Subcutaneous abdominal adipose tissue (tissue), 5 donors: ENCODE results near the gene CHTOP.
"Not testable (repeated sequence)": the region's sequence is repeated elsewhere in the genome, so short reads cannot be mapped to it uniquely, and the experiment has no call there.

ENCODE experiments used
- H3K27ac ChIP-seq: one replicate; pipeline ENCODE4 v1.7.0; 2013; ENCODE audit warnings: low read depth, mild to moderate bottlenecking, inconsistent platforms, low read length, moderate library complexity
- H3K27me3 ChIP-seq, 5 donors: one replicate each; pipeline ENCODE4 v1.7.0; 2013; ENCODE audit warnings: low read length in 5 of 5, inconsistent platforms in 1 of 5; ENCODE audit not compliant: control insufficient read depth in 5 of 5, insufficient read depth in 4 of 5
- H3K36me3 ChIP-seq, 5 donors: one replicate each; pipeline ENCODE4 v1.7.0; 2013; ENCODE audit warnings: low read length in 5 of 5; ENCODE audit not compliant: control insufficient read depth in 5 of 5, insufficient read depth in 5 of 5
- H3K4me1 ChIP-seq, 5 donors: one replicate each; pipeline ENCODE4 v1.7.0; 2013; ENCODE audit warnings: low read length in 5 of 5, mild to moderate bottlenecking in 3 of 5, moderate library complexity in 1 of 5; ENCODE audit not compliant: control insufficient read depth in 5 of 5, insufficient read depth in 5 of 5
- H3K4me3 ChIP-seq, 5 donors: one replicate each; pipeline ENCODE4 v1.7.0; 2013; ENCODE audit warnings: low read length in 5 of 5, low read depth in 1 of 5
- H3K9ac ChIP-seq, 5 donors: one replicate each; pipeline ENCODE4 v1.7.0; 2013; ENCODE audit warnings: low read length in 5 of 5, mild to moderate bottlenecking in 4 of 5, moderate library complexity in 3 of 5
- H3K9me3 ChIP-seq, 5 donors: one replicate each; pipeline ENCODE4 v1.7.0; 2013; ENCODE audit warnings: low read length in 5 of 5; ENCODE audit not compliant: control insufficient read depth in 5 of 5
- donor health status: healthy.
- donor health status: healthy.
- donor health status: healthy.
- donor health status: healthy.
- donor health status: healthy.

The CHTOP gene

DNA sequence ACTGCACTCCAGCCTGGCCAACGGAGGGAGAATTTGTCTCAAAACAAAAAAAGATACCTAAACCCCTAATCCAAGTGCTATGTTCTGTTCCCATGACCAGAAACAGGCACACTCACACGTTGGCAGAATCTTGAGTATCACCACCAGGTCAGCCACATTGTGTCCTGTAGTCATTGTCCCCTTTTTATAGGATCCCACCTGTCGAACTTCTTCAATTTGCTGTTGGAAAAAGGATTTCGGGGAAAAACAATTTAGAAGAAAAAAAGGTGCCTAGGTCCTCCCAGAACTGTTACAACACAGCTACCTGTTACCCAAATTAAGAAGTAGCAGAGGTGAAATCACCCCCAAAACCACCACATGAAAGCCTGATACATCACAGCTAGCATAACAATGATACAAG is 33.6 kb downstream of the CHTOP start:
- H3K9ac ChIP-seq: no peak overlapping the region
- H3K4me3 ChIP-seq: no peak overlapping the region
- H3K27ac ChIP-seq: no peak overlapping the region
- H3K4me1 ChIP-seq: peaks cover 2 to 20% (median 18%) of the 10 kb centered on the region in 5 donors
- peaks cover 34 to 68% (median 67%) of the 10 kb centered on the region in 5 donors for H3K36me3 ChIP-seq
- H3K9me3 ChIP-seq: no peaks in the 10 kb centered on the region
- no peaks in the 10 kb centered on the region for H3K27me3 ChIP-seq

GRCh38 chr1:153668672-153669071 is 34.8 kb downstream of the CHTOP start:
- H3K9me3 ChIP-seq, H3K9ac ChIP-seq, H3K4me3 ChIP-seq, H3K27ac ChIP-seq, H3K27me3 ChIP-seq: not testable (repeated sequence)
- peaks cover 2 to 20% (median 18%) of the 10 kb centered on the region in 5 donors for H3K4me1 ChIP-seq
- H3K36me3 ChIP-seq: peaks cover 27 to 56% (median 55%) of the 10 kb centered on the region in 5 donors

DNA sequence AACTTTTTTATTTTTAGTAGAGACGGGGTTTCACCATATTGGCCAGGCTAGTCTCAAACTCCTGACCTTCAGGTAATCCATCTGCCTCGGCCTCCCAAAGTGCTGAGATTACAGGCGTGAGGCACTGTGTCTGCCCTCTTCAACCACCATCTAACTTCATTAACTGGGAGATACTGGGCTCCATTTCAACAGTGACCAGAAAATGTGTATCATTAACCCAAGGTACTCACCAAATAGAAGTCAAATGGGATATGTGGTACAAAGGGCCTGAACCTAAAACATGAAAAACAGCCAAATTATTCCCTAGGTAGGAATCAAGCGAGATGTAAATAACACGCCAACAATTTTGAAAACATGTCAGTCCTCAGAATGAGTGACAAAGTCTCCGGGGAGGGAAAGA is 35.7 kb downstream of the CHTOP start:
- H3K4me1 ChIP-seq: peaks cover 2 to 20% (median 18%) of the 10 kb centered on the region in 5 donors
- H3K27ac ChIP-seq: peak overlapping the region; percentile 92
- H3K4me3 ChIP-seq: peak overlapping the region; percentile 73 to 94 (median 88)
- H3K36me3 ChIP-seq: peaks cover 21 to 47% (median 46%) of the 10 kb centered on the region in 5 donors
- H3K27me3 ChIP-seq: no peaks in the 10 kb centered on the region
- H3K9me3 ChIP-seq: no peaks in the 10 kb centered on the region
- peak overlapping the region; percentile 43 to 97 (median 95) for H3K9ac ChIP-seq

- Histone ChIP-seq H3K9ac (peak overlapping the region; percentile 43 to 97 (median 95)), H3K27me3 (no peaks in the 10 kb centered on the region), H3K9me3 (no peaks in the 10 kb centered on the region), H3K36me3 (peaks cover 15 to 40% (median 39%) of the 10 kb centered on the region in 5 donors), H3K4me3 (peak overlapping the region; percentile 73 to 94 (median 88)), H3K4me1 (peaks cover 2 to 20% (median 18%) of the 10 kb centered on the region in 5 donors), H3K27ac (peak overlapping the region; percentile 92)
These were observed 36.5 kb downstream of the CHTOP start for GRCh38 chr1:153670257-153670858.

DNA sequence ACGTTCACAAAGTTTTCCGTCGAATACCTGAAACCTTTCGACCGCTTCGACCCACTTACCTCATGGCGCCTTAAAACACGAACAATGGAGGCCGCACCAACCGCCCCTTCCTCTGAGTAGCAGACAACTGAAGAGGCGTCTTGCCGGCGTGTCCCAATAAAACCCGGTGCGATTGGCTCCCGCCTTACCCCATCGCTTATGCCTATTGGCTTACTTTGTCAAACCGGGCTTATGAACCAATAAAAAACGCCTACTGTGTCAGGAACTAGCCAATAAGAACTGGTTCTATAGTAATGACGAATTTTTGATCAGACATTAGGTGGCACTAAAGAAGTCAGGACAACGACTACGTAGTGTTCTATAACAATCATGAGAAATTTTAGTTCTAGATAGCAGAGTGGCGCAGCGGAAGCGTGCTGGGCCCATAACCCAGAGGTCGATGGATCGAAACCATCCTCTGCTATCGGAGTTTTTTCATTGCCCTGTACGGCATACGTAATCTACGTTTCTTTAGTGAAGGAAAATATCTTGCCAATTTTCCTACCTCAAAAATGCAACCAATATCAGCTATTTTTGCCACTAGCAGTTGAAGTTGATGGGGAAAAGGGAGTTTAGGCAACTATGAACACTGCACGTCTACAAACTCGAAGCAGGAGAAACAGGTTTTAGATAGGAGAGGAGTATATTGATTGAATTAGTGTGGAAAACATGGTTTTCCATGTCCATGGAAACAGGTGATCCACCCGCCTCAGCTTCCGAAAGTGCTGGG is 37.2 kb downstream of the CHTOP start, which contains the start of gene ILF2:
TSS of gene ILF2 (minus strand) at position 135 of the 769 bp plus-strand sequence. CDS start at position 64, 71 bp downstream.
- Histone ChIP-seq H3K27ac (peak within 1 kb of the TSS; percentile 92), H3K36me3 (peaks cover 11 to 33% (median 32%) of the 10 kb centered on the region in 5 donors), H3K9me3 (no peaks in the 10 kb centered on the region), H3K9ac (peak within 1 kb of the TSS; percentile 43 to 97 (median 95)), H3K27me3 (no peaks in the 10 kb centered on the region), H3K4me3 (peak within 1 kb of the TSS; percentile 73 to 94 (median 88)), H3K4me1 (peaks cover 2 to 20% (median 18%) of the 10 kb centered on the region in 5 donors)

GRCh38 chr1:153671628-153672353 is 37.9 kb downstream of the CHTOP start:
- H3K9me3 ChIP-seq, H3K27me3 ChIP-seq: not testable (repeated sequence)
- Histone ChIP-seq H3K4me3 (peak overlapping the region; percentile 64 to 83 (median 69)), H3K4me1 (peaks cover 2 to 20% (median 18%) of the 10 kb centered on the region in 5 donors), H3K27ac (peak overlapping the region; percentile 71), H3K9ac (peak overlapping the region in 4 of 5 donors; percentile 47 to 72 (median 67)), H3K36me3 (peaks cover 11 to 25% (median 24%) of the 10 kb centered on the region in 5 donors)

- H3K4me1 ChIP-seq: peaks cover 8 to 32% (median 28%) of the 10 kb centered on the region in 5 donors
- H3K36me3 ChIP-seq: peaks cover 0 to 8% (median 7%) of the 10 kb centered on the region in 5 donors
- H3K9me3 ChIP-seq: no peaks in the 10 kb centered on the region
- H3K9ac ChIP-seq: no peak overlapping the region
- no peak overlapping the region for H3K27ac ChIP-seq
- no peaks in the 10 kb centered on the region for H3K27me3 ChIP-seq
- H3K4me3 ChIP-seq: no peak overlapping the region
These were observed 39.6 kb downstream of the CHTOP start for GRCh38 chr1:153673511-153673910.

DNA sequence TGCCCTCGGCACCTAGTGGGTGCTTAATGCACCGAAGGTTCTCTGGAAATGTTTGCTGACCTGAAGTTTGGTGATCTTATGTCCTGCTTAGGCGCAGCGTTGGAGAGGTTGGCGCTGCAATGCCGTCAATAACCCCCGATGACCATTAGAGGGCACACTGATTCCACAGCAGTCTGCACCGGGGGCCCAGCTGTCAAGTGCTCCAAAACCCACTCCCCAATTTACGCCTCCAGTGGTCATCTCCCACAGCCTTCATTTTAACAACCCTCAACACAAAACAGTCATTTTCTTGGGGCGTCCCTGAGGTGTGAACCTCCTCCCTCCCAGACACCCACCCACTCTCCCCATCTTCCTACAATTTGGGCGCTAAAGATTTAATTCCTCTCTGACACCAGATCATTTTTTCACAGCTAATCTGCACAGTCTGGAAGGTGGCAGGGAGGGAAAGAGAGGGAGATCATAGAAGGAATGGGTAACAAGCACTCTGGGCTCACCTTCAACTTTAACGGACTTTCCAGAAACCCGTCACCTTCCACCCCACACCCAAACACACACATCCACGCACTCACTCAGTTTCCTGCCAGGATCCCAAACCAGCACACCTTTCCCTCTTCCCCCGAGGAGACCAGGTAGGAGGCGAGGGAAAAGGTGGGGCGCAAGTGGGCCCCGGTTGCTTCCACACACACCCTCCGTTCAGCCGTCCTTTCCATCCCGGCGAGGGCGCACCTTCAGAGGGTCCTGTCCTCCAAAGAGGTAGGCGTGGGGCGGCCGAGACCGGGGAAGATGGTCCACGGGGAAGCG is 44.1 kb downstream of the CHTOP start:
- Histone ChIP-seq H3K36me3 (peaks cover 0 to 21% (median 19%) of the 10 kb centered on the region in 5 donors), H3K4me1 (peaks cover 6 to 40% (median 34%) of the 10 kb centered on the region in 5 donors), H3K4me3 (peak overlapping the region; percentile 80 to 89 (median 82)), H3K27ac (peak overlapping the region; percentile 81), H3K9ac (peak overlapping the region; percentile 66 to 87 (median 79)), H3K27me3 (no peaks in the 10 kb centered on the region), H3K9me3 (no peaks in the 10 kb centered on the region)
